WI38 (cell line): ENCODE measurements around the gene IFNAR1.

Experiments
- H3K4me3 ChIP-seq: 2 replicates; pipeline ENCODE4 v1.5.1; 2011; ENCODE audit warnings: low read depth, mild to moderate bottlenecking, control low read depth, low read length
- TF ChIP-seq, protein P1 (sequence below): IDR thresholded peaks from 2 replicates; pipeline ENCODE4 v1.5.1; 2012; ENCODE audit warnings: low read depth, mild to moderate bottlenecking, control low read depth, low read length

The IFNAR1 gene

DNA sequence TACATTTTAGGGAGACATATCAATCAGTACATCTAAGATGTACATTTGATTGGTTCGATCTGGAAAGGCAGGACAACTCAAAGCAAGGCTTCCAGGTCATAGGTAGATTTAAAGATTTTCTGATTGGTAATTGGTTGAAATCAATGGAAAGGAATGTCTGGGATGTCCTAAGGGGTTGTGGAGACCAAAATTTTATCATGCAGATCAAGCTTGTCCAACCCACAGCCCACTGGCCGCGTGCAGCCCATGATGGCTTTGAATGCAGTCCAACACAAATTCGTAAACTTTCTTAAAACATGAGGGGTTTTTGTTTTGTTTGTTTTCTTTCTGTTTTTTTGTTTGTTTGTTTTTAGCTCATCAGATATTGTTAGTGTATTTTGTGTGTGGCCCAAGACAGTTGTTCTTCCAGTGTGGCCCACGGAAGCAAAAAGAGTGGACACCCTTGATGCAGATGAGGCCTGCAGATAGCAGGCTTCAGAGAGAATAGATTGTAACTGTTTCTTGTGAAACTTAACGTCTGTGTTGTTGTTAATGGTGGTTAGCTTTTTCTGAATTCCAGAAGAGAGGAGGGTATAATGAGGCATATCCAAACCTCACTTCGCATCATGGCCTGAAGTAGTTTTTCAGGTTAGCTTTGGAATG lies 3.1 kb downstream of the IFNAR1 start:
- TF ChIP-seq, protein P1, sequence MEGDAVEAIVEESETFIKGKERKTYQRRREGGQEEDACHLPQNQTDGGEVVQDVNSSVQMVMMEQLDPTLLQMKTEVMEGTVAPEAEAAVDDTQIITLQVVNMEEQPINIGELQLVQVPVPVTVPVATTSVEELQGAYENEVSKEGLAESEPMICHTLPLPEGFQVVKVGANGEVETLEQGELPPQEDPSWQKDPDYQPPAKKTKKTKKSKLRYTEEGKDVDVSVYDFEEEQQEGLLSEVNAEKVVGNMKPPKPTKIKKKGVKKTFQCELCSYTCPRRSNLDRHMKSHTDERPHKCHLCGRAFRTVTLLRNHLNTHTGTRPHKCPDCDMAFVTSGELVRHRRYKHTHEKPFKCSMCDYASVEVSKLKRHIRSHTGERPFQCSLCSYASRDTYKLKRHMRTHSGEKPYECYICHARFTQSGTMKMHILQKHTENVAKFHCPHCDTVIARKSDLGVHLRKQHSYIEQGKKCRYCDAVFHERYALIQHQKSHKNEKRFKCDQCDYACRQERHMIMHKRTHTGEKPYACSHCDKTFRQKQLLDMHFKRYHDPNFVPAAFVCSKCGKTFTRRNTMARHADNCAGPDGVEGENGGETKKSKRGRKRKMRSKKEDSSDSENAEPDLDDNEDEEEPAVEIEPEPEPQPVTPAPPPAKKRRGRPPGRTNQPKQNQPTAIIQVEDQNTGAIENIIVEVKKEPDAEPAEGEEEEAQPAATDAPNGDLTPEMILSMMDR: no peak
- no peak overlapping the region for H3K4me3 ChIP-seq

DNA sequence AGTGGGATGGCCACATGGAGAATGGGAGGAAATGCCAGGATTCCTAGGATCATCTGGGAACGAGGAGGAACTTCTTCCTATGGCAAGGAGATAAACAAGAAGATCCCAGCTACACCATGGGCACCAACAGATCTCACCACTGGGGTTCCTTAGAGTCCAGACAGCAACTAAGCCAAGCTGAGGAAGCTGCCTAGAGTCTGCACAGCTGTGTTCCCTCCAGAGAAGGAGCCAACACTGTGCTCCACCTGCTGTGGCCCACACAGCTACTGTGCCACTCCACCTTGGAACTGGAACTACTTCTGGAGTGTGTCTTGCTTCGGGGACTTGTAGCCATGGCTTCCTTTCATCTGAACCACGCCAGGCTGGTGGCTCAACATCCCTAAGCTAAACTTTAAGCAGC lies 6.0 kb downstream of the IFNAR1 start:
- H3K4me3 ChIP-seq: no peak overlapping the region
- TF ChIP-seq, protein P1: no peak

DNA sequence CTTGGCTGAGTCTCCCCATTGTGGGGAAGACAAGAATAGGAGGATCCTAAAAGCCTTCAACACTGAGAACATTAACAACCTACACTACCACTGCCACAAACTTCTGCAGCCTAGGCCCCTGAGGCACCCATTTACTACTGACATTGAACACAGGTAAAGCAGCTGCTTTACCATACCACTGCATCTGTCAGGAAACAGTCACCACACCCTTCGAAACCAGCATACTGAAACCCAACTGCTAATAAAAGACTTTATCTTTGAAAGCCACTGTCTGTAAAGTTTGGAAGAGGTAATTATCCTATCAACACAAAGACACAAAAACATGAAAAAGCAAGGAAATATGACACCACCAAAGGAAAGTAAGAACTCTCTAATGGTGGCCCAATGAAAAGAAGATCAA lies 7.4 kb downstream of the IFNAR1 start:
- H3K4me3 ChIP-seq: no peak overlapping the region
- TF ChIP-seq, protein P1: no peak

DNA sequence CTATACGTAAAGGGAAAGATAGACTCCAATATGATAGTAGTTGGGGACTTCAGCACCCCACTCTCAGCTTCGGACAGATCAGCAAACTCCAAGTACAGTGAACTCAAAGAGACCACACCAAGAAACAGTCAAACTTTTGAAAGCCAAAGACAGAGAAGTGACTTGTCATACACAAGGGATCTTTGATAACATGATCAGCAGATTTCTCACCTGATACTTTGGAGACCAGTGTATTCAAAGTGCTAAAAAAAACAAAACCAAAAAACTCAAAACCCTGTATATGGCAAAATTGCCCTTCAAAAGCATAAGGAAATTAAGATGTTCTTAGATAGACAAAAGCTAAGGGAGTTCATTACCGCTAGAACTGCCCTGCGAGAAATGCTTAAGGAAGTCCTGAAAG lies 9.4 kb downstream of the IFNAR1 start:
- TF ChIP-seq, protein P1: no peak
- no peak overlapping the region for H3K4me3 ChIP-seq

DNA sequence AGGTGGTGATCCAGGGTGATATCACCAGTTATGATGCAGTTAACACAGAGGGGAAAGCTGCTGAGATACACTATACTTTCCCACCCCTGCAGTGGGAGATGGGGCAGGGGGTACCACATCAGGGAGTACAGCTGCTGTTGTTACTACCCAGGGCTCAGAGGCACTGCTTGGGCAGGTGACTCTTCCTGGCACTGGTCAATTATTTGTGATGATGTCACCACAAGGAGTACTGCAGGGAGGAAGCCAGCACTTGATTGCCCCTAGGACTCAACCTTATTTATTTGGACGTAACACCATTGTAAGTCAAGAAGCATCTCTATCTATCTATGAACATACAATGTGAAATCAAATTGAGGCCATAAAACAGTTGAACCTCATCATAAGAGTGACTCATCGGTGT lies 10.1 kb downstream of the IFNAR1 start:
- TF ChIP-seq, protein P1: no peak
- H3K4me3 ChIP-seq: no peak overlapping the region

DNA sequence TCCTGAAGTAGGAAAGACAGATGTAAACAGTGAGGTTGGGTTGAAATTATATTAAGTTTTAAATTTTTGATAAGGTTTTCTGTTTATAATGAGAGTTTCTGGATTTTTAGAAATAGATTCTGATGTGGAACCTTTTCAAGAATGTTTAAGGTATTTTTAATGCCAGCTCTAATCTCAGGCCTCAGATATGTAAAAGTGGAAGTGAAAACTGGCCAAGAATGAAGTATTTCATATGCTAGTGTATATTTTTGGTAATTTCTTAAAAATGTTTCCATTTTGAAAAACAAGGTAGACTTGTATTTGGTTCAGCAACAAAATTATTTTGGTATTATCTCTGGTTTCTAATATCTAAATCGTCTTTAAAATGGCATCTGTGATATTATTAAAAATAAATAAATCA lies 14.4 kb downstream of the IFNAR1 start:
- TF ChIP-seq, protein P1: no peak
- no peak overlapping the region for H3K4me3 ChIP-seq

DNA sequence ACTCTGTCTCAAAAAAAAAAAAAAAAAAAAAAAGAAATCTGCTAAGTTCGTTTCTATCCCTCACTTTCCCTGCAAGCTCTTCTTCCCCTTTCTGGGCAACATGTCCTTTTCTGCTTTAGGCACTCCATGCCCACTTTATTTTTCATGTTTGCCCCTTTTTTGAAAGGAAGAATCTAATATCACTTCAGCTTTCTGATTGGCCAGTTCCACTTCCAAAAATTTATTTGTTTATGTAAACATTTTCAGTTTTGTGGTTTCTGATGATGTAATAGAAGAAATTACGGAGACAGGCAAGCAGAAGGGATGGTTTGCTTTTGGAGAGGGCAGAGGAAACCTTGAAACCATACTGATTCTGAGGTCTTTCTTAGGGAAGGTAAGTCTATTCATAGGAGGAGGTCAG lies 15.1 kb downstream of the IFNAR1 start:
- TF ChIP-seq, protein P1: no peak
- no peak overlapping the region for H3K4me3 ChIP-seq
